ENCODE measurements around the gene EFEMP2. TPM values are rescaled to one million over a fixed set of nuclear protein-coding genes. Genes with fewer than 3 reads are reported as not detected.
A peak's percentile ranks its signal among the peaks of the same experiment; 100 is the strongest.

The EFEMP2 gene
- total RNA-seq, 1 donor from 2014 or later: 62.0 TPM

- TF ChIP-seq CTCF (IDR thresholded peaks at IDR 0.05; ENCODE audit: insufficient read depth, low read length, poor library complexity, severe bottlenecking): no peak
- peak; percentile 84 for DNase-seq (ENCODE audit: low read depth)
- no peaks in the 10 kb centered on the region for H3K36me3 ChIP-seq (ENCODE audit: control insufficient read depth, insufficient read depth, low read length)
- H3K4me3 ChIP-seq (ENCODE audit: low read depth, low read length): peak within 1 kb of the TSS; percentile 88
- H3K27me3 ChIP-seq (ENCODE audit: control insufficient read depth, insufficient read depth, low read length): no peaks in the 10 kb centered on the region
Observed at GRCh38 chr11:65919141-65919572, 46.6 kb upstream of the EFEMP2 start, which contains the start of gene DRAP1. TSS of gene DRAP1 (plus strand) at chr11:65919426. CDS start at chr11:65919502, 76 bp downstream.

GRCh38 chr11:65918211-65919140, 45.9 kb upstream of the EFEMP2 start, which contains the start of gene C11orf68:
TSS of gene C11orf68 (minus strand) at chr11:65919062. CDS start at chr11:65919031, 31 bp downstream.
- H3K4me3 ChIP-seq (ENCODE audit: low read depth, low read length): peak within 1 kb of the TSS; percentile 88
- no peak for DNase-seq (ENCODE audit: low read depth)
- H3K27me3 ChIP-seq (ENCODE audit: control insufficient read depth, insufficient read depth, low read length): no peaks in the 10 kb centered on the region
- no peaks in the 10 kb centered on the region for H3K36me3 ChIP-seq (ENCODE audit: control insufficient read depth, insufficient read depth, low read length)
- TF ChIP-seq CTCF (IDR thresholded peaks at IDR 0.05; ENCODE audit: insufficient read depth, low read length, poor library complexity, severe bottlenecking): no peak

- DNase-seq (ENCODE audit: low read depth): no peak
- H3K36me3 ChIP-seq (ENCODE audit: control insufficient read depth, insufficient read depth, low read length): no peaks in the 10 kb centered on the region
- peak overlapping the region; percentile 79 for H3K4me3 ChIP-seq (ENCODE audit: low read depth, low read length)
- H3K27me3 ChIP-seq (ENCODE audit: control insufficient read depth, insufficient read depth, low read length): no peaks in the 10 kb centered on the region
- TF ChIP-seq CTCF (IDR thresholded peaks at IDR 0.05; ENCODE audit: insufficient read depth, low read length, poor library complexity, severe bottlenecking): no peak
Observed at GRCh38 chr11:65917434-65918210, 45.0 kb upstream of the EFEMP2 start.

- TF ChIP-seq CTCF (IDR thresholded peaks at IDR 0.05; ENCODE audit: insufficient read depth, low read length, poor library complexity, severe bottlenecking): no peak
- H3K36me3 ChIP-seq (ENCODE audit: control insufficient read depth, insufficient read depth, low read length): no peaks in the 10 kb centered on the region
- DNase-seq (ENCODE audit: low read depth): no peak
- no peaks in the 10 kb centered on the region for H3K27me3 ChIP-seq (ENCODE audit: control insufficient read depth, insufficient read depth, low read length)
- no peak overlapping the region for H3K4me3 ChIP-seq (ENCODE audit: low read depth, low read length)
Observed at GRCh38 chr11:65917077-65917433, 44.5 kb upstream of the EFEMP2 start.

- TF ChIP-seq CTCF (IDR thresholded peaks at IDR 0.05; ENCODE audit: insufficient read depth, low read length, poor library complexity, severe bottlenecking): no peak
- Histone ChIP-seq H3K4me3 (ENCODE audit: low read depth, low read length) (no peak overlapping the region), H3K36me3 (ENCODE audit: control insufficient read depth, insufficient read depth, low read length) (no peaks in the 10 kb centered on the region), H3K27me3 (ENCODE audit: control insufficient read depth, insufficient read depth, low read length) (no peaks in the 10 kb centered on the region)
- no peak for DNase-seq (ENCODE audit: low read depth)
Observed at GRCh38 chr11:65916391-65916790, 43.8 kb upstream of the EFEMP2 start.
